Activated CD4-positive, alpha-beta T cell treated with anti-CD3 and anti-CD28 coated beads, Interleukin-2, amount 50 U/mL, for 24 hours (primary cell): ENCODE results near the gene GPS1.

Experiments
- DNase-seq, 2 donors: peaks; one replicate each; pipeline ENCODE4 v3.0.0-alpha.2; 2020; ENCODE audit warnings: low read depth in 1 of 2, low spot score in 1 of 2

Gene GPS1

DNA sequence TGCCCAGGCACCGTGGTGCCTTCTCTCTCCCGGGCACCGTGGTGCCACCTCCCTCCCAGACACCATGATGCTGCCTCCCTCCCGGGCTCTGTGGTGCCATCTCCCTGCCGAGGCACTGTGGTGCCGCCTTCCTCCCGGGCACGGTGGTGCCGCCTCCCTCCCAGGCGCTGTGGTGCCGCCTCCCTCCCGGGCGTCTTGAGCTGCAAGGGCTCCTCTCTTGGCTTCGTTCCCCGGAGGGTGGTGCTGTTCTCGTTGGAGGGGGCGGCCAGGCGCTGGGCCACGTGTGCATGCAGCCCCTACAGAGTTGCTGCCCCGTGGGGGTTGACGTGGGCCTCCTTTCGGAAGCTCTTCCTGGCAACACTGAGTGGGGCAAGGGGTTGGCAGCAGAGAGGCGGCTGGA, 37.3 kb upstream of the GPS1 start:
- DNase-seq, result no peak

GRCh38 chr17:82014971-82015310, 36.8 kb upstream of the GPS1 start:
- DNase-seq, result no peak

DNA sequence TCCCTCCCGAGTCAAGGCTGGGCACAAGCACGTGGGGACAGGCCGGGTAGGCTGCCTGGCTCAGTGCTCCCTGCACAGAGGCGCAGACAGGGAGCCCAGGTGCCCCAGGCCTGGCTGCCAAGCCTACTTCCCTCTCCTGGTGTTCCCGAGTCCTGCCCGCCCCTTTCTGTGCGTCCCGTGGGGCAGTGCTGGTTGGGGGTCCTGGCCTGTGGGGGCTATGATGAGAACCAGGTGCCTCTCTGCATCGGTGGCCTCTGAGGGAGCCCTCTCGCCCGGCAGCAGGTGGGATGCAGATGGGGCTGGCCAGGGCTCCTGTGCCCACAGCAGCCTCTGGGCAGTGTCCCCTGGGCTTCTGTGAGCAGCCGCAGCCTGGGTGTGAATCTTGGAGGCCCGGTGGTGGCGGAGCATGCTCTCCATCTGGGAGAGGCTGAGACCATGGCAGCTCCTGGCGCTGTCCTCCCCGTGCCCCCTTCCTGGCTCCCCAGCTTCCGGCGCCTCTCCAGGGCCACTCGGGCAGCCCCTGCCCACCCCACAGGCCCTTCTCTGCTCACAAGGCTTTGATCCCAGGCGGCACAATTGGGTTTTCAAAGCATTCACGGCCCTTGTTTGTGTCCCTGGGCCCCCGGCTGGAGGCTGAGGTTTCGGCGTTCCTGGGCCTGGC, 36.3 kb upstream of the GPS1 start:
- DNase-seq, result no peak

DNA sequence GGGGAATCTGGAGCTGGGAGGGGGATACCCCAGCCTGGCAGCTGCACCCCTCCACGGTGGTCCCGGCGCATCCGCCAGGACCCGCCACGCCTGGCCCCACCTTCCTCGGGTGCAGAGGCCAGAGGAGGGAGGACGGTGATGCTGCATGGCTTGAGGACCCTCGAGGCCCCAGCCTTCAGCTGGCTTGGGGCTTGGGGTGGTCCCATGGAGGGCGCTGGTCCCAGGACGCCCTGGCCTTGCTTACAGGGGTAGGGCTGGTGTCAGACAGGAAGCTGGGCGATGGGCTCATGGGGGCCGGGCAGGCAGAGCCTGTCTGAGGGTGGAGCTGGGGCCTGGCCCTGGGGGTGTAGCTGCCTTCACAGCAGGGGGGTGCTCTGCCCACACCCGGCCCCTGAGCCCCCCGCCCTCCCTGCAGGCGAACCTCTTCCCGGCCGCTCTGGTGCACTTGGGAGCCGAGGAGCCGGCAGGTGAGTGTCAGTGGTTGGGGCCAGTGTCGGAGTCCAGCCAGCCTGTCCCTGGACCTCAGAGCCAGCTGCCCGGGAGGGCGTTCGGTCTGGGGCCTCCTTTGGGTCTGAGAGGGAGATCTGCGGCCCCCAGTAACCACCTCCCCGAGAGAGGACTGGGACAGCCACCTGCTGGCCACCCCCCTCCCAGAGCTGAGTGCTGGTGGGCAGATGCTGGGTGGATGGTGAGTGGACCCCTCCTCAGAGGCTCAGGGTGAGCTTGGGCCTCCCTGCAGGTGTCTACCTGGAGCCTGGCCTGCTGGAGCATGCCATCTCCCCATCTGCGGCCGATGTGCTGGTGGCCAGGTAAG, 35.4 kb upstream of the GPS1 start:
- DNase-seq, result no peak

- DNase-seq, result no peak
These were observed 34.7 kb upstream of the GPS1 start for GRCh38 chr17:82016875-82017459.

- DNase-seq, result no peak
These were observed 34.0 kb upstream of the GPS1 start for GRCh38 chr17:82017612-82018151.

GRCh38 chr17:82018152-82018988, 33.3 kb upstream of the GPS1 start:
- no peak for DNase-seq

DNA sequence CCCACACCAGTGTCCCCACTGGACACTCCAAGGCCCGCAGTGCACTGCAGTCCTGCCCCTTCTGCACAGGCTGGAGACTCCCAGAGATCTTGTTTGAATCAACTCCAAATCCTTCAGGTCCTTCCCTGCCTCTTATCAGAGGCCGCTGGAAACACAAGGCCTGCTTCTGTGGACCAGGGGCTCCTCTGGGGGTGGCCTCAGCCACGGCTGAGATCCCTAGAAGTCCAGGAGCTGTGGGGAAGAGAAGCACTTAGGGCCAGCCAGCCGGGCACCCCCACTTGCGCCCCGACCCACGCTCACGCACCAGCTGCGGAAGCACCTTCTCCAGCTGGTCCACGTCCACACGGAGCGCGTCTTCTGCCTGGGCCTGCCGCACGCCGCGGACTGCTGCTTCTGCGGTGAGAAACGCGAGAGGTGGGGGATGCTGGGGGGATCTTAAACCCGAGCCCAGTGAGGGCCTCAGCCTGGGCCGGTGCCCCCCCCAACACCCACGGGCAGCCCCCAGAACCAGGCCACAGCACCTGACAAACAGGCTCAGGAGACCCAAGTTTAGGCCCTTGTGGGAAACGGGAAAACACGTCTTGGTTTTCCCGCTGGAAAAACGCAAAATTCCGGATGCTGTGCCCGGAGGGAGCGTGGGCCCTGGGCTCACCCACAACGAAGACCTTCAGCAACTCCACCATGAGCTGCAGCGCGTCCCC, 32.6 kb upstream of the GPS1 start:
- DNase-seq, result no peak

- peak; percentile 30 to 52 for DNase-seq
These were observed 31.8 kb upstream of the GPS1 start for GRCh38 chr17:82019690-82020571.

DNA sequence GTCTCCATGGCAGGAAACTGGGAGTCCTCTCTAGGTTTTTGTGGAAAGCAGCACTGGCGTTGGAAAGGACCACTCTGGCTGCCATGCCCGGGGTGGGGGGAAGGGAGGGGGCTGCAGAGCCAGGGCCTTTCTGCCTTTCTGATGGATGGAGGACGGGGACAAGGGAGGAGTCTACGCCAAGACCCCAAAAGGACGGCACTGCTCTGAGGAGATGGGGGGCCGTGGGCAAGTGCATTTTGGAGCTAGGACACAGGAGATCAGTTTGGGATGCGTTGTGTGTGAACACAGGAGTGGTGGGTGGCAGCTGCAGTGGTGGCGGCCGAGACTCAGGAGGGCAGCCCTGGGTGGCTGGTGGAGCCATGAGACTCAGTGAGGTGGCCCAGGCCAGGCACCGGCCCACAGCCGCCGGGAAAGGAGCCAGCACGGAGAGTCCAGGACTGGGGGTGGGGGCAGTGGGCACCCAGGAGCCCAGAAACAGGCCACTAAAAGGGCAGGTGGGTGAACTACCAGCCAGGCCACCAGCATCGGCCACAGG, 31.1 kb upstream of the GPS1 start:
- DNase-seq, result no peak

- DNase-seq, result peak in 1 of 2 donors; percentile 26
These were observed 30.4 kb upstream of the GPS1 start for GRCh38 chr17:82021107-82021899.

DNA sequence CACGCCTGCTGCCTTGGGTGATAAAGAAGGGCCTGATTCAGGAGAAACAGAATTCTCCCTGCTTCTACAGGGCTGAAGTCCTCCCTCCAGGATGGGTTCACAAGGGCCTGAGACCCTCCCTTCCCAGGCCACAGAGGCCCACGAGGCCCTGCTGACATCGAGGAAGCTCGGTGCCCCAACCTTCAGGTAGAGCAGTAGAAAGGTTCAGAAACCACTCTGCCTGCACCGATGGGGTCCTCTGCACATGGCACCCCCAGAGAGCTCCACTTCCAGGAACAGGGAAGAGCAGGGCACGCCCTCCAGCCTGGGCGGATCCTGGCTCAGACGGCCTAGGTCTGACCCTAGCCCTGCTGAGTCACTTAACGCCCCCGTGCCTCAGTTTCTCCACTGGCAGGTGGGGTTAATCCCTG, 29.8 kb upstream of the GPS1 start:
- DNase-seq, result no peak

DNA sequence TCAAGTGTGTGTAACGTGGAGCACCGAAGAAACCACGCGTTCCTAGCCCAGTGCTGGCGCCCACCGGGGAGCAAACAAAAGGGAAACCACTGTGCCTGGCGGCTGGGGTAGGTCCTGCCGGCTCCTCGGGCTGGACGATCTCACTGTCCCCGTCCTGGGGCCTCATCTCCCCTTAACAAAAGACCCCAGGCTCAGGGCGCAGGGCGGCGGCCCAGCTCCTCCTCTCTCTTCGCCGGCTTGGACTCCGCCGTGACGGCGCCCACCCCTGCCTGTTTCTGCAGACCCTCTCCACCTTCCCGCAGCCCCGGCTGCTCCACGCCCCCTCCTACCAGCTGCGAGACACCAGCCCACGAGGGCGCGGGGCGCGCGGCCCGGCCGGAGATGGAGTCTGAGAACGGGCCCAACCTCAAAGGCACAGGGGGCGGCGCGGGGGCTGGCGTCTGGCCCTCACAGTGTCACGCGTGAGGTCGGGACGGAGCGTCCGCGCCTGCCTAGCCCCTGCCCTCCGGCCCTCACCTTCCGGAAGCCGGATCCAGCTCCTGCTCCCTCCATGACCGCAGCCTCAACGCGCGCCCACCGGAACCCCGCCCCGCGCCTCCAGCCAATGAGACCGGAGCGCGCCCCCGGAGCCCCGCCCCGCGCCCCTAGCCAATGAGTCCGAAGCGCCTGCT, 29.3 kb upstream of the GPS1 start, which contains the start of gene CENPX:
TSS of gene CENPX (minus strand) at position 569 of the 671 bp plus-strand sequence. CDS start at position 552, 17 bp downstream.
- no peak for DNase-seq

- peak; percentile 98 to 99 for DNase-seq
These were observed 28.7 kb upstream of the GPS1 start, which contains the start of gene LRRC45 for GRCh38 chr17:82022981-82023446. TSS of gene LRRC45 (plus strand) at chr17:82023305. CDS start at chr17:82023644, 339 bp downstream.

DNA sequence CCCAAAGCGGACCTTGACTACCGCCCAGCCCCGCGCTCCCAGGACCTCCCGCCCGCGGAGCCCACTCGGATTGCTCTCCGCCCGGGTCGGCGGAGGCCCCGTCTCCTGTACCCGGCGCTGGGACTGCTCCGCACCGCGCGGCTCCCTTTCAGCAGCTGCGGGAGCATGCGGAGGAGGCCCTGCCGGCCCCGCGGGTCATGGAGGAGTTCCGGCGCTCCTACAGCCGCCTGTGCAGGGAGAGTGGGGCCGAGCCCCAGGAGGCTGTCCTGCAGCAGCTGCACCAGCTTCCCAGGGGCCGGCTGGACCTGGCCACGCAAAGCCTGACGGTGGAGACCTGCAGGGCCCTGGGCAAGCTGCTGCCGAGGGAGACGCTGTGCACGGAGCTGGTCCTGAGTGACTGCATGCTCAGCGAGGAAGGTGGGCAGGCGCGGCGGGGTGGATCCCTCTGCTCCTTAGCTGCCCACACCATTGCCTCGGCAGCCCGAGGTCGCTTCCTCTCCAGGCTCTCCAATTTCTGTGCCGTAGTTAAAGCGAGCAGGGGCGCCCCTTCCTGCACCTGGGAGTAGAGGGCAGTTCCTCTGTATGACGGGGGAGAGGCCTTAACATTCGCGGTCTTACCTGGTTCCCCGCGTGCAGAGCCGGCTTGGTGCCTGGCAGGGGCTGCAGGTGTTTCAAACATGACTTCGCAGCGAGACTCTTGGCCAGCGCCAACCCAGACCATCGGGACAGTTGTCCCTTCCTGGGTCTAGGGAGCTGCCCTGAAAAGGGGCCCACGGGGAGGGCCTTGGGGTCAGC, 28.1 kb upstream of the GPS1 start:
- peak in 1 of 2 donors; percentile 11 for DNase-seq

DNA sequence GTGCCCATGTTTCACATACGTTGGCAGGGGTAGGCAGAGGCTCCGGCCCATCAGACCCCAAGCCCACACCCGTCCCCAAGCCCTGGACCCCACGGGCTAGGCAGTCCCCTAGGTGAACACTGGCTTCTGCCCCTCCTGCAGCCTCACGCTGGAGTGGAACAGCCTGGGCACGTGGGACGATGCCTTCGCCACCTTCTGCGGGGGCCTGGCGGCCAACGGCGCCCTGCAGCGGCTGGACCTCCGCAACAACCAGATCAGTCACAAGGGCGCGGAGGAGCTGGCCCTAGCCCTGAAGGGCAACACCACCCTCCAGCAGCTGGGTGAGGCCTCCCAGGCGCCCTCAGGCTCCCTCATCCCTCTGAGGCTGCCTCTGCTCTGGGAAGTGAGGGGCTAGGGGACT, 26.8 kb upstream of the GPS1 start:
- no peak for DNase-seq
